Endothelial cell of umbilical vein (primary cell): ENCODE measurements around the gene ZNRF1. TPM values are rescaled to one million over a fixed set of nuclear protein-coding genes. Genes with fewer than 3 reads are reported as not detected.

Source experiments
- BruUV-seq: library from RNA; stranded (reverse); fragments of 400-500 nt; replicated peaks from 2 replicates; lab custom pipeline; 2021; lab: Mats Ljungman, UMichigan
- CTCF ChIA-PET: fragments of 300-600, 350-600 bp; sonication (Branson Sonifier 250); formaldehyde crosslinking; loops from one replicate; lab custom pipeline; 2021; ENCODE audit warnings: antibody characterized with exemption, inconsistent platforms; lab: Charles Lee
- POLR2A ChIA-PET: fragments of 300-600, 350-600 bp; sonication (Branson Sonifier 250); formaldehyde crosslinking; loops from one replicate; lab custom pipeline; 2021; ENCODE audit warnings: antibody characterized with exemption, inconsistent platforms; lab: Charles Lee
- DNase-seq: peaks from one replicate; pipeline ENCODE4 v3.0.0-alpha.2; 2011; ENCODE audit warnings: low read depth, low spot score
- FAIRE-seq: peaks from 2 replicates; lab custom pipeline; 2011; peaks lifted over from hg19 to GRCh38; lab: Jason Lieb, UNC
- H2AFZ ChIP-seq: 2 replicates; pipeline ENCODE4 v1.6.0; 2012; ENCODE audit warnings: low read depth, low read length, control low read depth, inconsistent platforms
- H3K27ac ChIP-seq: 2 replicates; pipeline ENCODE4 v1.5.1; 2011; ENCODE audit warnings: low read depth, mild to moderate bottlenecking, control low read depth, low read length, moderate library complexity; ENCODE audit not compliant: insufficient read depth
- H3K27me3 ChIP-seq, 2 experiments: 2 replicates each; pipeline versions ENCODE4 v1.6.0 to v1.6.1; 2011; ENCODE audit warnings: low read length in 2 of 2, mixed read lengths in 1 of 2; ENCODE audit not compliant: control insufficient read depth in 2 of 2, insufficient read depth in 2 of 2
- H3K36me3 ChIP-seq, 2 experiments: 2 replicates in 1 of 2; 3 replicates in 1 of 2; pipeline ENCODE4 v1.5.1; 2011; ENCODE audit warnings: low read length in 2 of 2, mild to moderate bottlenecking in 1 of 2, moderate library complexity in 1 of 2; ENCODE audit not compliant: control insufficient read depth in 2 of 2, insufficient read depth in 2 of 2; ENCODE audit errors: extremely low read depth in 1 of 2
- H3K4me1 ChIP-seq: 3 replicates; pipeline ENCODE4 v1.5.1; 2011; ENCODE audit warnings: mild to moderate bottlenecking, low read length; ENCODE audit not compliant: control insufficient read depth, insufficient read depth; ENCODE audit errors: extremely low read depth
- H3K4me2 ChIP-seq: 2 replicates; pipeline ENCODE4 v1.6.1; 2011; ENCODE audit warnings: low read length, control low read depth, mixed read lengths; ENCODE audit not compliant: insufficient read depth
- H3K4me3 ChIP-seq, 3 experiments: fragments of 200-600 bp in 1 of 3; sonication (generic), shearing (Covaris generic) in 1 of 3; replicated peaks in 1 of 3; 2 replicates each; pipeline ENCODE4 v1.5.1; 2011 to 2016; ENCODE audit warnings: control low read depth in 3 of 3, low read length in 3 of 3, mild to moderate bottlenecking in 2 of 3, inconsistent platforms in 1 of 3, low read depth in 1 of 3, moderate library complexity in 1 of 3; ENCODE audit not compliant: insufficient read depth in 1 of 3
- H3K79me2 ChIP-seq: 2 replicates; pipeline ENCODE4 v1.6.0; 2012; ENCODE audit warnings: low read length, inconsistent platforms; ENCODE audit not compliant: control insufficient read depth, insufficient read depth
- H3K9ac ChIP-seq: replicated peaks from 2 replicates; pipeline ENCODE3; 2011; ENCODE audit warnings: low read length, control low read depth; ENCODE audit not compliant: insufficient read depth; ENCODE audit errors: extremely low read depth
- H3K9me1 ChIP-seq: replicated peaks from 3 replicates; pipeline ENCODE4 v1.6.0; 2011; ENCODE audit warnings: mild to moderate bottlenecking, low read length; ENCODE audit not compliant: control insufficient read depth, insufficient read depth; ENCODE audit errors: extremely low read depth
- H3K9me3 ChIP-seq: replicated peaks from 2 replicates; pipeline ENCODE4 v1.5.1; 2012; ENCODE audit warnings: low read length, inconsistent platforms; ENCODE audit not compliant: control insufficient read depth, insufficient read depth
- H4K20me1 ChIP-seq: replicated peaks from 2 replicates; pipeline ENCODE3; 2011; ENCODE audit warnings: mild to moderate bottlenecking, low read length; ENCODE audit not compliant: control insufficient read depth, insufficient read depth; ENCODE audit errors: extremely low read depth
- EZH2 ChIP-seq: IDR thresholded peaks from 2 replicates; pipeline ENCODE4 v1.6.1; 2012; ENCODE audit warnings: borderline replicate concordance, low read depth, mild to moderate bottlenecking, moderate library complexity, low read length, inconsistent platforms; ENCODE audit not compliant: severe bottlenecking
- FOS ChIP-seq: IDR thresholded peaks from 2 replicates; pipeline ENCODE4 v1.6.1; 2011; ENCODE audit warnings: mild to moderate bottlenecking, low read length, moderate library complexity, borderline replicate concordance; ENCODE audit not compliant: insufficient read depth
- GATA2 ChIP-seq: IDR thresholded peaks from 2 replicates; pipeline ENCODE4 v1.7.0; 2011; ENCODE audit warnings: low read depth, mild to moderate bottlenecking, moderate library complexity, mixed read lengths, low read length; ENCODE audit not compliant: insufficient read length, insufficient read depth
- JUN ChIP-seq: IDR thresholded peaks from 2 replicates; pipeline ENCODE4 v1.6.1; 2011; ENCODE audit warnings: borderline replicate concordance, low read depth; ENCODE audit not compliant: insufficient read length, insufficient read depth
- MAX ChIP-seq: IDR thresholded peaks from 2 replicates; pipeline ENCODE4 v1.6.1; 2011; ENCODE audit not compliant: insufficient read depth, insufficient read length
- MYC ChIP-seq: IDR thresholded peaks from one replicate; pipeline ENCODE4 v1.6.1; 2011; ENCODE audit warnings: mild to moderate bottlenecking, low read depth, low read length
- POLR2A ChIP-seq: IDR thresholded peaks from 2 replicates; pipeline ENCODE4 v1.6.1; 2012; ENCODE audit warnings: low read depth, mild to moderate bottlenecking, control low read depth, low read length
- POLR2AphosphoS5 ChIP-seq: IDR thresholded peaks from 2 replicates; pipeline ENCODE4 v1.6.1; 2012; ENCODE audit warnings: low read depth, mild to moderate bottlenecking, control low read depth, low read length, moderate library complexity; ENCODE audit not compliant: insufficient read depth
- dilution Hi-C: fragments of 300-500 bp; cut with MboI; formaldehyde crosslinking; loops from one replicate; pipeline ENCODE4 v1.15.0; 2019; ENCODE audit warnings: low sequenced_read_pairs; ENCODE audit not compliant: extremely low pct_ligation_motif_present
- intact Hi-C: fragments of 100-400 bp; cut with micrococcal nuclease; formaldehyde crosslinking; loops from one replicate; pipeline ENCODE4 v1.10.0; 2022
- polyA plus RNA-seq, 4 experiments: library from polyadenylated mRNA; depleted of rRNA in 3 of 4; stranded (reverse) in 3 of 4; unstranded in 1 of 4; fragments of >200 nt; gene quantifications; 2 replicates each; pipeline versions ENCODE4 v1.2.1 to v1.2.3, GENCODE V29; 2011 to 2012; ENCODE audit warnings: missing spikeins in 1 of 4
- total RNA-seq: library from RNA; stranded (reverse); gene quantifications from 2 replicates; pipeline ENCODE4 v1.2.3, GENCODE V29; 2021
- TF ChIP-seq, protein P1 (sequence below), 2 donors: IDR thresholded peaks; 1 replicate in 1 of 2; 2 replicates in 1 of 2; pipeline ENCODE4 v1.5.1; 2011; ENCODE audit warnings: low read length in 2 of 2, mild to moderate bottlenecking in 2 of 2, moderate library complexity in 2 of 2, control low read depth in 1 of 2, inconsistent platforms in 1 of 2, low read depth in 1 of 2; ENCODE audit not compliant: insufficient read depth in 1 of 2; ENCODE audit errors: extremely low read depth in 1 of 2

Gene ZNRF1
- total and polyA plus RNA-seq, 2 donors (not counting 3 experiments of a cell fraction or from before 2014, with no cell fraction given) = 23.7 to 34.9 TPM

- H2AFZ ChIP-seq = no peak overlapping the region
- H3K9me1 ChIP-seq = no peaks in the 10 kb centered on the region
- CTCF ChIA-PET = interaction anchor here (3.9 kb wide), 1 partner anchor 117 kb away, joined by 22 read pairs; the partner anchor contains the start of gene ZNRF1
- no peak overlapping the region for H3K4me3 ChIP-seq
- FAIRE-seq = no peak
- H3K4me1 ChIP-seq = peaks cover 4% of the 10 kb centered on the region
- H3K27me3 ChIP-seq = no peaks in the 10 kb centered on the region
- H3K9ac ChIP-seq = no peak overlapping the region
- intact Hi-C loops = no loop called here
- H3K36me3 ChIP-seq = no peaks in the 10 kb centered on the region
- no peaks in the 10 kb centered on the region for H3K9me3 ChIP-seq
- dilution Hi-C loops = no loop called here
- POLR2A ChIA-PET = no interaction called here
- no peak for DNase-seq
- H3K27ac ChIP-seq = no peak overlapping the region
- no peak for TF ChIP-seq MYC
- TF ChIP-seq, protein P1, sequence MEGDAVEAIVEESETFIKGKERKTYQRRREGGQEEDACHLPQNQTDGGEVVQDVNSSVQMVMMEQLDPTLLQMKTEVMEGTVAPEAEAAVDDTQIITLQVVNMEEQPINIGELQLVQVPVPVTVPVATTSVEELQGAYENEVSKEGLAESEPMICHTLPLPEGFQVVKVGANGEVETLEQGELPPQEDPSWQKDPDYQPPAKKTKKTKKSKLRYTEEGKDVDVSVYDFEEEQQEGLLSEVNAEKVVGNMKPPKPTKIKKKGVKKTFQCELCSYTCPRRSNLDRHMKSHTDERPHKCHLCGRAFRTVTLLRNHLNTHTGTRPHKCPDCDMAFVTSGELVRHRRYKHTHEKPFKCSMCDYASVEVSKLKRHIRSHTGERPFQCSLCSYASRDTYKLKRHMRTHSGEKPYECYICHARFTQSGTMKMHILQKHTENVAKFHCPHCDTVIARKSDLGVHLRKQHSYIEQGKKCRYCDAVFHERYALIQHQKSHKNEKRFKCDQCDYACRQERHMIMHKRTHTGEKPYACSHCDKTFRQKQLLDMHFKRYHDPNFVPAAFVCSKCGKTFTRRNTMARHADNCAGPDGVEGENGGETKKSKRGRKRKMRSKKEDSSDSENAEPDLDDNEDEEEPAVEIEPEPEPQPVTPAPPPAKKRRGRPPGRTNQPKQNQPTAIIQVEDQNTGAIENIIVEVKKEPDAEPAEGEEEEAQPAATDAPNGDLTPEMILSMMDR (IDR thresholded peaks at IDR 0.05; ENCODE audit: extremely low read depth in 1 of 2, insufficient read depth in 1 of 2, low read depth in 1 of 2, low read length in 2 of 2) = no peak
- TF ChIP-seq FOS = no peak
- no peak for TF ChIP-seq POLR2A
- TF ChIP-seq JUN = no peak
- TF ChIP-seq GATA2 = no peak
- no peak for TF ChIP-seq POLR2AphosphoS5
- TF ChIP-seq EZH2 = no peak
- TF ChIP-seq MAX = no peak
- no peaks in the 10 kb centered on the region for H4K20me1 ChIP-seq
- no TSS peak for BruUV-seq
- H3K4me2 ChIP-seq = no peak overlapping the region
- H3K79me2 ChIP-seq = no peaks in the 10 kb centered on the region
Measured at GRCh38 chr16:75114946-75115825, 116.4 kb downstream of the ZNRF1 start.
